Ovary (tissue), 9 donors: ENCODE measurements around the gene IGSF21. TPM values are rescaled to one million over a fixed set of nuclear protein-coding genes. Genes with fewer than 3 reads are reported as not detected.

ENCODE experiments used
- DNase-seq, 5 donors: peaks; one replicate each; pipeline ENCODE4 v3.0.0-alpha.2; 2019 to 2020
- H3K27ac ChIP-seq, 2 donors: fragments of 200-600 bp; one replicate each; pipeline versions ENCODE4 v1.5.1 to v1.8.0; 2019 to 2022
- H3K27me3 ChIP-seq: fragments of 200-600 bp; one replicate; pipeline ENCODE4 v1.8.0; 2022
- H3K36me3 ChIP-seq: fragments of 200-600 bp; sonication (generic); one replicate; pipeline ENCODE4 v1.5.1; 2019
- H3K4me1 ChIP-seq: one replicate; pipeline ENCODE4 v1.8.1; 2013; ENCODE audit warnings: mild to moderate bottlenecking, moderate library complexity; ENCODE audit not compliant: insufficient read depth
- H3K4me3 ChIP-seq: fragments of 200-600 bp; sonication (generic); one replicate; pipeline ENCODE4 v1.5.1; 2017
- H3K9me3 ChIP-seq, 2 donors: fragments of 200-600 bp in 1 of 2; sonication (generic) in 1 of 2; one replicate each; pipeline versions ENCODE4 v1.5.1 to v1.8.1; 2013 to 2019; ENCODE audit warnings: mild to moderate bottlenecking in 1 of 2, moderate library complexity in 1 of 2
- EP300 ChIP-seq: sonication (generic); formaldehyde crosslinking; IDR thresholded peaks from one replicate; pipeline ENCODE4 v1.6.1; 2017; ENCODE audit warnings: antibody characterized with exemption
- POLR2A ChIP-seq: fragments of 450-650 bp; IDR thresholded peaks from one replicate; pipeline ENCODE4 v1.6.1; 2017; ENCODE audit warnings: antibody characterized with exemption, mild to moderate bottlenecking, moderate library complexity
- WGBS, 3 donors: extraction: QIAGEN DNeasy Blood & Tissue Kit in 1 of 3; methylation state at CpG; one replicate each; pipeline versions ENCODE4 v1.1.5 to v1.1.7; 2013 to 2017; 5-methylcytosine and 5-hydroxymethylcytosine counted together
- intact Hi-C, 4 donors: fragments of 100-400 bp; cut with DNase I; formaldehyde crosslinking; loops; one replicate each; pipeline versions ENCODE4 v1.11.0 to v1.15.1; 2022 to 2023
- polyA plus RNA-seq, 2 donors: library from polyadenylated mRNA; stranded (reverse); fragments of 200-250 nt in 1 of 2; fragments of 350-450 nt in 1 of 2; fragmentation: Illumina TruSeq in 1 of 2; extraction: RNeasy Lipid Tissue Mini Kit (QIAGEN cat#74804) in 1 of 2; gene quantifications; one replicate each; pipeline ENCODE4 v1.2.3, GENCODE V29; 2013 to 2014
- total RNA-seq, 7 donors: library from RNA; depleted of rRNA in 2 of 7; stranded (reverse); fragments of >200 nt in 2 of 7; fragmentation: NEBNext Ultra II Directional in 3 of 7; extraction: Animal tissue kit (Norgen Biotek cat#: 25700) in 3 of 7; gene quantifications; one replicate each; pipeline versions ENCODE4 v1.1.0 to v1.2.4, GENCODE V29; 2016 to 2023
- TF ChIP-seq, protein P1 (sequence below), 3 donors: fragments of 450-650 bp in 2 of 3; fragments of 200-600 bp in 1 of 3; IDR thresholded peaks; one replicate each; pipeline versions ENCODE4 v1.5.1 to v1.8.0; 2016 to 2022; ENCODE audit warnings: antibody characterized with exemption in 3 of 3, mild to moderate bottlenecking in 1 of 3
- donor health status: DM: no; HTN: no; CAD: no; lungs with moderate emphysema.
- donor health status: DM: no; HTN: no; CAD: no.
- donor health status: Bipolar disorder and iron deficiency.
- donor health status: DM: yes; HTN: yes; CAD: no.
- donor health status: DM: no; HTN: no; CAD: no.
- donor health status: DM: yes; HTN: yes; CAD: no.

IGSF21 gene
- total and polyA plus RNA-seq, 9 donors = 0.24 to 4.5 (median 1.3) TPM

- TF ChIP-seq POLR2A (no peak), EP300 (no peak)
- TF ChIP-seq, protein P1, sequence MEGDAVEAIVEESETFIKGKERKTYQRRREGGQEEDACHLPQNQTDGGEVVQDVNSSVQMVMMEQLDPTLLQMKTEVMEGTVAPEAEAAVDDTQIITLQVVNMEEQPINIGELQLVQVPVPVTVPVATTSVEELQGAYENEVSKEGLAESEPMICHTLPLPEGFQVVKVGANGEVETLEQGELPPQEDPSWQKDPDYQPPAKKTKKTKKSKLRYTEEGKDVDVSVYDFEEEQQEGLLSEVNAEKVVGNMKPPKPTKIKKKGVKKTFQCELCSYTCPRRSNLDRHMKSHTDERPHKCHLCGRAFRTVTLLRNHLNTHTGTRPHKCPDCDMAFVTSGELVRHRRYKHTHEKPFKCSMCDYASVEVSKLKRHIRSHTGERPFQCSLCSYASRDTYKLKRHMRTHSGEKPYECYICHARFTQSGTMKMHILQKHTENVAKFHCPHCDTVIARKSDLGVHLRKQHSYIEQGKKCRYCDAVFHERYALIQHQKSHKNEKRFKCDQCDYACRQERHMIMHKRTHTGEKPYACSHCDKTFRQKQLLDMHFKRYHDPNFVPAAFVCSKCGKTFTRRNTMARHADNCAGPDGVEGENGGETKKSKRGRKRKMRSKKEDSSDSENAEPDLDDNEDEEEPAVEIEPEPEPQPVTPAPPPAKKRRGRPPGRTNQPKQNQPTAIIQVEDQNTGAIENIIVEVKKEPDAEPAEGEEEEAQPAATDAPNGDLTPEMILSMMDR (IDR thresholded peaks at IDR 0.05) = no peak
- no peak overlapping the region for H3K4me3 ChIP-seq
- no peak overlapping the region for H3K27ac ChIP-seq
- DNase-seq = peak in 2 of 5 donors; percentile 20 to 36
- no peaks in the 10 kb centered on the region for H3K4me1 ChIP-seq
- H3K27me3 ChIP-seq = no peaks in the 10 kb centered on the region
- H3K9me3 ChIP-seq = no peaks in the 10 kb centered on the region
- H3K36me3 ChIP-seq = no peaks in the 10 kb centered on the region
- 1 to 2% (median 2%) methylated on average over 51 to 60 of the region's 60 CpGs for WGBS, 3 donors
- intact Hi-C loops = no loop called here
Measured at GRCh38 chr1:18109756-18110597, 2.4 kb downstream of the IGSF21 start.

DNA sequence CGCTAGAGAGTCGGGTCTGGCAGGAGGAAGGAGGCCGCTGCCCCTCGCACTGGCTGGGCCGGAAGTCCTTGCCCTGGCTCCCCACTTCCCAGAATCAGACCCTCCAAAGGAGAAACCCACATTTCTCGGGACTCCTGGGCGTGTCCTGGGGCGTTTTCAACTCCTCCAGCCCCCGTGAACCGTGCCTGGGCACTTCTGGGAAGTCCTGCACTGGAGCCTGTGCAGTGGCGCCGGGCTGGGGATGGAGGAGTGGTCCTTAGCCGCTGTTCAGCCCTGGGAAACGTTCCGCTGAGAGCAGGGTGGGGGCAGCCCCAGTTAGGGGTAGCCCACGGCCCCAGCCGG is 3.0 kb downstream of the IGSF21 start:
- Histone ChIP-seq H3K27me3 (no peaks in the 10 kb centered on the region), H3K9me3 (no peaks in the 10 kb centered on the region), H3K27ac (no peak overlapping the region), H3K4me1 (no peaks in the 10 kb centered on the region), H3K36me3 (no peaks in the 10 kb centered on the region), H3K4me3 (no peak overlapping the region)
- TF ChIP-seq POLR2A (no peak), EP300 (no peak)
- intact Hi-C loops = no loop called here
- no peak for DNase-seq
- 1 to 4% (median 2%) methylated on average over 12 to 17 of the region's 17 CpGs for WGBS, 3 donors

DNA sequence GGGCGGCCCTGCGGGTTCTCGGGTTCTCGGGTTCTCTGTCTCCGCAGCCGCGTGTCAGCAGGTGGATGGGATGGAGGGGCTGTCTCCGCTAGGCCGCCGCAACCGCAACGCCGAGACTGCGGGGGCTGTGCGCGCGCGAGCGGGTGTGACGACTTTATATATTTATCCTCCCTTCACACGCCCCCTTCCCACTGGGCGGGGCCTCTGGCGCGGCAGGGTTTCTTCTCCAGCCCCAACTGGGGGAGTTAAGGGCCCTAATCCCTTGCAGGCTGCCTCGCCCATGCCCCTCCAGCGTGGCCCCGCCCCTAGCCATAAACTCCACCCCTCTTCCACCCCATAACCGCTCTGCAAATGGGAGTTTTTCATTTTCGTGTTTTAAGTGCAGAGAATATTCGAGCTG is 3.4 kb downstream of the IGSF21 start:
- 1 to 2% (median 1%) methylated on average over 29 to 30 of the region's 30 CpGs for WGBS, 3 donors
- H3K4me1 ChIP-seq = no peaks in the 10 kb centered on the region
- no peak for TF ChIP-seq POLR2A
- TF ChIP-seq, protein P1 (IDR thresholded peaks at IDR 0.05) = no peak
- TF ChIP-seq EP300 = no peak
- H3K4me3 ChIP-seq = no peak overlapping the region
- H3K36me3 ChIP-seq = no peaks in the 10 kb centered on the region
- no peaks in the 10 kb centered on the region for H3K27me3 ChIP-seq
- no peak overlapping the region for H3K27ac ChIP-seq
- DNase-seq = no peak
- no peaks in the 10 kb centered on the region for H3K9me3 ChIP-seq
- intact Hi-C loops = no loop called here

DNA sequence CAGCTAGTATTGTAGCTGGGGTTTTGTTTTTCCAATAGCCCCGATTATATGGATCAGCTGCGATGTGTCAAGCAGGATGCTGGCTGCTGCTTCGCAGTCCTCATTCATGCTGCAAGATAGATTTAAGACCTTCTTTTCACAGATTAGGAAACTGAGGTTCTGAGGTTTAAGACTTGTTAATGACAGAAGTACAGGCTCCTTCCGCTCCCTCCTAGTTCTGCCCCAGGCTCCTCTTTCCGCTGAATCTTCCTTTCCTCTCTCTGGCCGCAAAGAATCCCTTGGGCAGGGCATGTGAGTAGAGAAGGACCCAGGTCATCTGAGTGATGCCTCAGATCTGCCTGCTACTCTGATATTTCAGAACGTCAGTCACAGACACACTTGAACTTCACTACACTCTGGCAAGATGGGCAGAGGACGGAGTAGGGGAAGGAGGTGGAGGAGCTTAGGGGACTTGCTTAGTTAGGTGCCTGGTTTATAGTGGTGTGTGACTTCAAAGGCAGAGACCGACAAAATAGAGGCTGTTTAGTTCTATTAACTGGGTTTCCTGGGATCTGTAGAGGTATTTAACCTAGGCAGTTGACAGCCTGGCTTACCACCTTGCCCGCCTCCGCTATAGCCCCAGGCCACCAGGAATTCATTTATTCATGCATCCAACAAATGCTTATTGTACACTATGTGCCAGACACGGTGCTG is 4.2 kb downstream of the IGSF21 start:
- H3K36me3 ChIP-seq = no peaks in the 10 kb centered on the region
- 36 to 48% (median 47%) methylated on average over 12 of the region's 12 CpGs for WGBS, 3 donors
- no peaks in the 10 kb centered on the region for H3K27me3 ChIP-seq
- no peaks in the 10 kb centered on the region for H3K4me1 ChIP-seq
- intact Hi-C loops = no loop called here
- H3K9me3 ChIP-seq = no peaks in the 10 kb centered on the region
- TF ChIP-seq EP300 = no peak
- TF ChIP-seq, protein P1 (IDR thresholded peaks at IDR 0.05) = no peak
- TF ChIP-seq POLR2A = no peak
- H3K4me3 ChIP-seq = no peak overlapping the region
- DNase-seq = no peak
- no peak overlapping the region for H3K27ac ChIP-seq

- WGBS, 3 donors = 72 to 82% (median 78%) methylated on average over 3 of the region's 3 CpGs
- intact Hi-C loops = no loop called here
- TF ChIP-seq POLR2A = no peak
- TF ChIP-seq, protein P1 (IDR thresholded peaks at IDR 0.05) = no peak
- TF ChIP-seq EP300 = no peak
- no peak for DNase-seq
- no peak overlapping the region for H3K27ac ChIP-seq
- H3K36me3 ChIP-seq = no peaks in the 10 kb centered on the region
- H3K9me3 ChIP-seq = no peaks in the 10 kb centered on the region
- H3K4me1 ChIP-seq = no peaks in the 10 kb centered on the region
- H3K4me3 ChIP-seq = no peak overlapping the region
- H3K27me3 ChIP-seq = no peaks in the 10 kb centered on the region
Measured at GRCh38 chr1:18112611-18113010, 5.0 kb downstream of the IGSF21 start.
